GM18505 (cell line): Measurements from ENCODE around the gene OGT.

Source experiments
- ATAC-seq: cut with Tn5 transposase; IDR thresholded peaks from one replicate; pipeline ENCODE4 v1.9.1; 2021; ENCODE audit not compliant: unreplicated experiment
- POLR2A ChIP-seq: IDR thresholded peaks from 4 replicates; pipeline ENCODE4 v1.6.1; 2011; ENCODE audit warnings: borderline replicate concordance; ENCODE audit not compliant: insufficient read depth, insufficient read length; ENCODE audit errors: extremely low read depth

Gene OGT

DNA sequence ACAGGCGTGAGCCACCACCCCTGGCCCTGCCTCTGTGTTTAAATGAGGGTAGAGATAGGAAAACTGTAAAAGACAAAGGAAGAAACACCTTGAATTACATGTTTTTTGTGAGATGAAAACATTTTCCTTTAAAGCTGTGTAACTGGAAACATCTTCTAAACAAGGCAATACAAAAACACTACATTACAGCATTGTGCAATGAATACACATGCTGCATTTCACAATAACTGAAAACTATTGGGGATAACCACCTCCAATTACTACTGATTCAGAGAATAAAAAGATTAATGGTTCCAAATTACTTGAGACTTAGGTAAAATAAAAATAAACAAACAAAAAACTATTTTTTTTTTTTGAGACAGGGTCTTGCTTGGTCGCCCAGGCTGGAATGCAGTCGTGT, 7.6 kb upstream of the OGT start:
- ATAC-seq, result no peak
- TF ChIP-seq POLR2A, result no peak

DNA sequence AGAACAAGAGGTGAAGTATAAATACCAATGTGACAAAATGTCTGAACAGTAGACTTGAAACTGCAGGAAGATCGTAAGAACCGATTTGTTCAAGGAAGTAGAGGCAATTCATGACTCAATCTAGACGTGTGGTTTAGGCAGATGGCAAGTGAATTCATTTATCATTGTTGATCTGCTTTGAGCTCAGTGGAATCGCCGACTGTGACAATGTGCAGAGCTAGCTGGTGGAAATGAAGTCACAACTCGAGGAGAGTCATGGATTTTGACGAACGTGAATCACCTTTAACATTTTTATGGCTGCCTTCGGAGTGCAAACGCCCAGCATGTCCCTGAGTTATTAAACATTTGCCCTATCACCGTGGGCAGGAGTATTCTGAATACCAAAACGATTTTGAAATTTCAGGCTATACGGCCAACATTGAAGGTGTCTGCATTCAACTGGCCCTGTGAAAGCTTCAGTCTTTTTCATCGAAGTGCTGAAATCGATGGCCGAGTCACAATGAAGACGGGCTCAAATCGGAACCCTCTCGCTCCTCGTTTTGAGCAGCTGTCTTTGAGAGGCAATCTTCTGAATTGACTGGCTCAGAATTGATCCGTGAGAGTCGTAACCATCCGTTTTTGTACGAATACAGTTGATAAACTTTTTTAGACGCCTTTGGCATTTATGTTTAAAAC, 689 bp upstream of the OGT start:
- no peak for TF ChIP-seq POLR2A
- ATAC-seq, result no peak

DNA sequence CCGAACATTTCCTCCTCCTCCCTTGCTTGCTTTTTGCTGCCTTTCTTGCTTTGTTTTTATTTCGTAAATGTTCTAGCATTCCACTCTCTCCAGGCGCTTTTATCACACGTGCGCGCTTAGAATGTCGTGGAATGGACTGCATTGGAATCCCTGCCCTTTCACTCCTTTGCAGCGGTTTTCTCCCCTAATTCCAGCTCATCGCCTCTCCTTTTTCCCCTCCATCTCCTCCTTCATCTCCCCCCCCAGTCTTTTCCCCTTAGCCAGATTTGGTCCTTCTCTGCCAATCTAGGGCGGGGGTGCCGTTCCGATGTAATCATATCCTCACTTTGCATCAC, 579 bp downstream of the OGT start:
- TF ChIP-seq POLR2A, result no peak
- ATAC-seq, result no peak

DNA sequence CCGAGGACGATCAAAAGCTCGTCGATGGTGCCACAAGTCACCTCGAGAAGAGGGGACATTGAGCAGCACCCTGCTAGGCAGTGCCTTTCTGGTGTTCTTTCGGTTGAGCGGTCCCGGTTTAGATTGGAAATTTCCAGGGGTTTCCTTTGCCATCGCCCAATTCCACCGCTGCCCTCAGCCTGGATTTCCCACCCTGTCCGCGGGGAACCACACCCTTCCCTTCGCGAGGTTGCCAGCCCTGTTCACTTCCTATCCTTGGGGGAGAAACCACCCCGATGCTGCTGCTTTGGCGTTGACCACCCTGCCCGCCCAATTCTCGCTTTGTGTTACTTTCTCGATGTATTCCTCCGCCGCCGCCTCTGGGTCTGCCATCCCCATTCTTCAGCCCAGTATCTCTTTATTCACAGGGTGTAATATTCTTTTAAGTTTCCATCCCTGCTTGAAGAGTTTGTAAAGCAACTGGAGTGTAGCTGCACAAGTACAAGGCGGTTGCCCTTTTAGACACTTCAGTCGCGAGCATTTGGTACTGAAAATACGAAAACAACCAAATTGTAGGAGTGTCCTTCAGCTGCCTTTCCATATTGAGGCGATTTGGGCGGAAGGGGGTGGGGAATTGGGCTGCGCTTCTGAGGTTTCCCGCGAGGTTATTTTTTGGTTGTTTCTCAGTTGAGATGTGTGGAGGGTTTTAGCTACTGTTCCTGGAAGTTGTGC, 1.1 kb downstream of the OGT start:
- ATAC-seq, result no peak

DNA sequence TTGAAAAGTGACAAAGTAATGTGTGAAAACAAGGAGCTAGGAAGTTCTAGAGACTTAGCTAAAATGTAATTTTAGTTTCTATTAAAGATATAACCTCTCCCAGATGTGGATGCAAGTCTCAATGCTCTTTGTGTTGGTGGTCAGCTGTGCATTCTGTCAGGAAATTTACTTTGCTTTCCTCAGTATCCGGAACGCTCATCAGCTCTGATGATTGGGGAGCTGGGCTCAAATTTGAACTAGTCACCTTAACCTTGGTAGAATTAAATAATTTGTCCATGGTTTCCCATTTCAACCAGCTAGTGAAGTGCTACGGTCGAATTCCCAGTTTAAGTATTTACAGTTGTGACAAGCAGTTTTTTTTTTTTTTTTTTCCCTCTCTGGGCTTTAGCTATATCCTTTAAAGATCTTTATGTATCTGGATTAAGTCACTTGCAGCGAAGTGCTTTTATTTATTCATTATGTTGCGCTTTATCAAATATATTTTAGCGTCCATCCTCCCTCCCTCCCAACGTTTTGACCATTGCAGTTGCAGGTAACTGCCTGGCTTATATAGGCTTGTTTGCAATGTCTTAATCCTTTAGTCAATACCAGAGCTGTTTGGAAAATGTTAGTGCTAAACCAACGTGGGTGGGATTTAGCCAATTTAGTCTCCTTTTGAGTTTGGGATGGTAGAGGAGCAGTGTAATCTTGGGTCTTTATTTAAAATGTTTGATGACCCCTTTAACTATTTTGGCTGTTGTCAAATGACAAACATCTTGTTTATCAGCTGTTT, 2.1 kb downstream of the OGT start:
- no peak for TF ChIP-seq POLR2A
- ATAC-seq, result no peak

More for the DNA sequence above, 1.1 kb downstream of the OGT start:
- TF ChIP-seq POLR2A, result peak; percentile 13

DNA sequence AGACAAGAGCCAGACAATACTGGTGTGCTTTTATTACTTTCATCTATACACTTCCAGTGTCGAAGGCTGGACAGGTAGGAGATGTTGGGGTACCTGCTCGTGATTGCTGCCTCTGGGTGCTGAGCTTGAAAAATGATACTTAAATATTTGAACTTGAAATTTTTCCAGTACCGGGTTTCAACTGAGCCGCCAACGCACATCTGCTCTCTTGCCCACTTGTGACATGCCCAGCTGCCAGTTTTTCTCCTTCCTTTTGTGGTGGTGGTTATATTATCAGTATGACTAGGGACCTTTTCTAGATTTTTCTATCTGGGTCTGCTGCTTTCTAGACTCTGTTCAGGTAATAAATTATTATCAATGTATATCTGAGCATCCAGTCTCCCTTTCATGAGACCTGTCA, 3.4 kb downstream of the OGT start:
- TF ChIP-seq POLR2A, result no peak
- ATAC-seq, result no peak

DNA sequence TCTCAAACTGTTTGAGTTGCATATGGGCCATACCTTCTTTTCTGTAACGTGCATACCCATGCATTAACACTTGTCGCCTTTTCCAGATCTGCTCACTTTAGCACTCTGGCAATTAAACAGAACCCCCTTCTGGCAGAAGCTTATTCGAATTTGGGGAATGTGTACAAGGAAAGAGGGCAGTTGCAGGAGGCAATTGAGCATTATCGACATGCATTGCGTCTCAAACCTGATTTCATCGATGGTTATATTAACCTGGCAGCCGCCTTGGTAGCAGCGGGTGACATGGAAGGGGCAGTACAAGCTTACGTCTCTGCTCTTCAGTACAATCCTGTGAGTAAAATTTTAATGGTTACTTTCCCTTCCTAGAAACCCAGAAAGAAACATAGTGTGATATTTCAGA, 4.8 kb downstream of the OGT start:
- TF ChIP-seq POLR2A, result no peak
- no peak for ATAC-seq

DNA sequence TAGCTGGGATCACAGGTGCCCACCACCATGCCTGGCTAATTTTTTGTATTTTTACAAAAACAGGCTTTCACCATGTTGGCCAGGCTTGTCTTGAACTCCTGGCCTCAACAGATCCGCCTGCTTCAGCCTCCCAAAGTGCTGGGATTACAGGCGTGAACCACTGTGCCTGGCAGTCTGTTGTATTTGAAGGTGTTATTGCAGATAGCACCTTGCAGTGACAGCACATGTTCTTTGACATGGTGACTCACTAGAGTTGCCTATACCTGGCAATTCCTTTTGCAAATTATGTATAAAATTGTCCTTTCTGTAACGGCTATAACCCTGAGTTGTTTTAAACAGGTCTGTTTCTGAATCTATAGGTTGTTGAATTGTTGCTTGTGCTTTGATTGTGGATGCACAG, 7.9 kb downstream of the OGT start:
- ATAC-seq, result peak; percentile 11
- TF ChIP-seq POLR2A, result no peak

DNA sequence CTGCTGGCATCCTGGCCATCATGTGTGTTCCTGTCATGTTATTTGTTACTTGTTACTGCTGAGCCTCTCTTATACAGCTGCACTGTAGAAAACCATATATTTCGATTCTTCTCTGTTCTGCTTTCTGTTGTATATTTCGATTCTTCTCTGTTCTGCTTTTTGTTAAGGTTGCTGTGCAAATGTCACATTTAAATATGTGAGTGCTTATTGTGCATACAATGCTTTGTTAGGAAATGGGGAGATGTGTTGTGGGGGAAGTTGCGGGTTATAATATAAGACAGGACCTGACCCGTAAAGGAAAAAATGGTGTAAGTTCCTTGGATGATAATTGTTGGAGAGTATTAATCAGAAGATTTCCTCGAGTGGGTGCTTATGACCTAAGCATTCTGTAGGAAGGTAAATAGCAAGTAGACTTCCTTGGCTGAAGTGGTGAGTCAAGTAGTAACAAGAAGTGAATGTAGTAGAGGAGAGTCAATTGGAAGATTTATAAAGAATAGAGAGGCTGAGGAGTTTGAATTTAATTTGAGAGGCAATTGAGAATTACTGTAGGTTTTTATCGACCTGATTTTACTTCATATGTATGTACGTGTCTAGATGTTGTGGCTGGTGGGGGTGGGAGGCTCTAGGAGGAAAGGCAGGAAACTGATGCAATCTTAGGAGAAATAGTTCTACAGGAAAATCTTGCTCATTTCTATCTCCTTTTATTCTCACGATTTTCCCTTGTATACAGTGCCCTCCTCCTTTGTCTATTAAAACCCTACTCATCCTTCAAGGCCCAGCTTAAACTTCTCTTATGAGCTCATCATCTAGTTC, 8.5 kb downstream of the OGT start:
- ATAC-seq, result peak; percentile 74
- TF ChIP-seq POLR2A, result no peak

DNA sequence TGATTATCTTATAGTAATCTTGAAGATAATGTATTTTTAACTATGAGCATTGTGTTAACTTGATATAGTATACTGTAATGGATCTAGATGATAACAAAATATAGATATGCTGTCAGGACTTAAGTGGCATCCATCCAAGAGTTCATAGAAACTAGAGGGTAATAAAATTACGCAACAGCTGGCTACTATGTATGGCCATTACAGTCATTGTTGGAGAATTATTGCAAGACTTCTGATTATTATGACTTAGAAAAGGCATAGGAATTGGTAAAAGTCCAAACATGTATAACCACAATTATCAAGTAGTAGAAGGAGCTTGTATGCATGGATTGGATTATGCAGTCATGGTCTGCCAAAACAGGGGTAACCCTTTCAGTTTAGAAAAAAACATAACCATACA, 9.5 kb downstream of the OGT start:
- no peak for TF ChIP-seq POLR2A
- no peak for ATAC-seq

DNA sequence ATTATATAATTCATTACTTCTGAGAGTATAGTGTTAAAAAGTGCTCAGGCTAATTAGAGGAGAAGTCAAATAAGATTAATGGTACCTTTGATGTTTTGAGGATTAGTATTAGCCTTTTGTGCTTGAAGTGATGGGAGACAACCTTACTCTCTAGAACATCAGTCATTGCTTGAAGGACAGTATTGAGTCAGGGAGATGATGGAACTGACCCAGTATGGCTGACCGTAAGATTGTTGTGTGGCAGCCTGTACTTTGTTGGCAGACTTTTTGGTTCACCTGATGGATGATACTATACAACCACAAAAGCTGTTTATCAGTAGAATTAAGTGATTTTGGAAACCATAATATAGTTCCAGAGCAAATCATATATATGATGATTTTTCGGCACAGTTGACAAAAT, 9.9 kb downstream of the OGT start:
- ATAC-seq, result no peak
- TF ChIP-seq POLR2A, result no peak

DNA sequence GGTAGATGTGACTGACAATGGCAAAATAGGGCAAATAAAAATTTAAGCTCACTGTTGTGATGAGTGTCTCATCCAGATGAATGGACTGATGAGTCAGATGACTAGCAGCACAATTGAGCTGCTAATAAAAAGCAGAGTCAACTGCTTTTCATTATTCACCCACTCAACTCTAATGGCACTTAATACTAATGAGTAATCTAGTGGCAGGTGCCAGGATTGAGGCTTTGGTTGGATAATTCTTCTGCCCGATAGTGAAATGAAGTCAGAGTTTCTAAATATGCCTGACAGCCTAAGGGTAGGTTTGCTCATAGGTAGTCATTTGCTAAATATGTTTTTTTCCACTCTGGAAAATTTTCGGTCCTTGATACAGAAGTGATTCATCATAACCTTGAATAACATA, 10.4 kb downstream of the OGT start:
- no peak for TF ChIP-seq POLR2A
- no peak for ATAC-seq

DNA sequence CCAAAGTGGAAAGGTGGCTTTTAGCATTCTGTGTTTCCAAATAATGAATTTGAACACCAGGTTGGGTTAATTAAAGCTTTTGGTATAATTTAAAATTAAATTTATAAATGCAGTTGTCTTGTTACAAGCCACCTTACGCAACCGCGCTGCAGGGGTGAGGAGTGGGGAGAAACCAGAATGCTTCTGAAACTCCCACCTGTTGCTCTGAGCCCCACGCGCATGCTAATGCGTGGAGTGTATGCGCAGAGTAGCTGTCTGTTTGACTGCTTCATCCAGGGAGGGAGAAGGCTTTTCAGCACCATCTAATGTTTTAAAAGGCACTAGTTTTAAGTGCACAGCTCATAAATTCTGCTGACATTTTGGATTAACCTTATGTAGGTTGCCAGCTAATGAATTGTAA, 12.5 kb downstream of the OGT start:
- ATAC-seq, result no peak
- TF ChIP-seq POLR2A, result no peak
